Fibroblast of skin of scalp (primary cell): ENCODE data around the gene ZNF217.
"Not testable (repeated sequence)": the region's sequence is repeated elsewhere in the genome, so short reads cannot be mapped to it uniquely, and the experiment has no call there.

Experiments used
- DNase-seq: peaks from one replicate; pipeline ENCODE4 v3.0.0-alpha.2; 2013

Gene ZNF217

GRCh38 chr20:53523615-53524014 is 70.0 kb downstream of the ZNF217 start:
- DNase-seq = not testable (repeated sequence)

GRCh38 chr20:53522696-53523095 is 70.9 kb downstream of the ZNF217 start:
- no peak for DNase-seq

- no peak for DNase-seq
Observed at GRCh38 chr20:53522026-53522425, 71.6 kb downstream of the ZNF217 start.

GRCh38 chr20:53521421-53521820 is 72.2 kb downstream of the ZNF217 start:
- DNase-seq = peak; percentile 17

GRCh38 chr20:53517146-53517545 is 76.5 kb downstream of the ZNF217 start:
- DNase-seq = no peak
